Body of pancreas (tissue), 4 donors: ENCODE data around the gene NKIRAS2.

ENCODE experiments used
- POLR2A ChIP-seq, 3 donors: fragments of 450-650 bp; IDR thresholded peaks; one replicate each; pipeline ENCODE4 v1.6.1; 2016; ENCODE audit warnings: antibody characterized with exemption in 3 of 3, mild to moderate bottlenecking in 2 of 3
- TF ChIP-seq, protein P1 (sequence below), 7 experiments: fragments of 450-650 bp in 4 of 7; fragments of 200-600 bp in 3 of 7; sonication (generic) in 3 of 7; IDR thresholded peaks; one replicate each; pipeline ENCODE4 v1.5.1; 2016 to 2019; ENCODE audit warnings: antibody characterized with exemption in 7 of 7

DNA sequence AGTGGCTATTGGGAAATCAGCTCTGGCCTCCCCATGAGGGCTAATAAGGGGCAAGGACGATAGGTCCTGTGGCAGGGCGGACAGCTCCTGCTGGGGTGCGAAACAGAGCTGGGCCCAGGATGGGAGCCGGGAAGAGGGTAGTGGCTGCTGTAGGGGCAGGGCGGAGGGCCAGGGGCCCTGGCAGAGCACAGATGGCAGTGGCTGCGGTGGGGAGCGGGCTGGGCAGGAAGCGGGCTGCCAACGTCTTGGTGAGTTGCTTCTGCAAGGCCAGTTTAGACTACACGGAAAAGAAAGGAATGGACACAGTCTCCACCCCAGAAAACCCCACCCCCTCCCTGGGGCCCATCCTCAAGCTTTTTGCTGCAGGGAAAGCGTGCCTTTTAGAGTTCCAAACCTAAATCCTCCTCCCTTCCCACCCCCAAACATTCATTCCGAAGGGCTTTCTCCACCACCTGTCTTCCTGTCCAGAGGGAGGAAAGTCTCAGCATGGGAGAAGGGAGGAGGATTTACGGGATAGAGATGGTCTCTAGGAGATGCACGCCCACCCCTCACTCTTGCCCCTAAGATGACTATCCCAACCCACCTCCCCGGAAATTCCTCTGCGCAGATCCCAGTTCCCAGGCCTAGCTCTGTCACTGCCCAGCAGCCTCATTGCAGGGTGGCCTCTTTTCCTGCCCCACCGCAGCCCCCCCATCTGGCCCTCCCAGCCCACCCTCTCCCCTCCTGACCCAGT, 7.1 kb downstream of the NKIRAS2 start:
- TF ChIP-seq, protein P1, sequence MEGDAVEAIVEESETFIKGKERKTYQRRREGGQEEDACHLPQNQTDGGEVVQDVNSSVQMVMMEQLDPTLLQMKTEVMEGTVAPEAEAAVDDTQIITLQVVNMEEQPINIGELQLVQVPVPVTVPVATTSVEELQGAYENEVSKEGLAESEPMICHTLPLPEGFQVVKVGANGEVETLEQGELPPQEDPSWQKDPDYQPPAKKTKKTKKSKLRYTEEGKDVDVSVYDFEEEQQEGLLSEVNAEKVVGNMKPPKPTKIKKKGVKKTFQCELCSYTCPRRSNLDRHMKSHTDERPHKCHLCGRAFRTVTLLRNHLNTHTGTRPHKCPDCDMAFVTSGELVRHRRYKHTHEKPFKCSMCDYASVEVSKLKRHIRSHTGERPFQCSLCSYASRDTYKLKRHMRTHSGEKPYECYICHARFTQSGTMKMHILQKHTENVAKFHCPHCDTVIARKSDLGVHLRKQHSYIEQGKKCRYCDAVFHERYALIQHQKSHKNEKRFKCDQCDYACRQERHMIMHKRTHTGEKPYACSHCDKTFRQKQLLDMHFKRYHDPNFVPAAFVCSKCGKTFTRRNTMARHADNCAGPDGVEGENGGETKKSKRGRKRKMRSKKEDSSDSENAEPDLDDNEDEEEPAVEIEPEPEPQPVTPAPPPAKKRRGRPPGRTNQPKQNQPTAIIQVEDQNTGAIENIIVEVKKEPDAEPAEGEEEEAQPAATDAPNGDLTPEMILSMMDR (IDR thresholded peaks at IDR 0.05): no peak
- no peak for TF ChIP-seq POLR2A (IDR thresholded peaks at IDR 0.05)
